SKM-1 (cell line): ENCODE data around the gene CYP2D6.
A peak's percentile ranks its signal among the peaks of the same experiment; 100 is the strongest.

Experiments used
- DNase-seq: peaks from one replicate; lab custom pipeline; 2025; ENCODE audit not compliant: unreplicated experiment; lab: John Stamatoyannopoulos, UW

Gene CYP2D6

GRCh38 chr22:42090596-42091454, 39.8 kb downstream of the CYP2D6 start, which contains the start of gene NDUFA6:
NDUFA6 (minus strand) TSS chr22:42090772; CDS start chr22:42090744, 28 bp downstream.
- peak; percentile 98 for DNase-seq

GRCh38 chr22:42086051-42086450, 44.6 kb downstream of the CYP2D6 start:
- no peak for DNase-seq

- DNase-seq = no peak
These were observed 45.7 kb downstream of the CYP2D6 start for GRCh38 chr22:42084874-42085273.

- DNase-seq = no peak
These were observed 47.5 kb downstream of the CYP2D6 start for GRCh38 chr22:42083119-42083518.

GRCh38 chr22:42080287-42080686, 50.3 kb downstream of the CYP2D6 start:
- DNase-seq = no peak

GRCh38 chr22:42079319-42080251, 51.0 kb downstream of the CYP2D6 start, which contains the start of gene SMDT1:
SMDT1 (plus strand) TSS chr22:42079700; CDS start chr22:42079769, 69 bp downstream.
- peak; percentile 93 for DNase-seq

GRCh38 chr22:42078469-42079318, 51.9 kb downstream of the CYP2D6 start:
- DNase-seq = no peak

- no peak for DNase-seq
These were observed 53.0 kb downstream of the CYP2D6 start for GRCh38 chr22:42077486-42078125.

GRCh38 chr22:42076764-42077485, 53.7 kb downstream of the CYP2D6 start:
- no peak for DNase-seq
